Activated CD4-positive, alpha-beta T cell treated with anti-CD3 and anti-CD28 coated beads, Interleukin-2, Interleukin-4, amounts not matched to agents 100 ng/mL and 50 ng/mL, durations not matched to agents 16 hours and 8 hours (primary cell): ENCODE data around the gene ASIC4.

Source experiments
- DNase-seq: peaks from one replicate; pipeline ENCODE4 v3.0.0-alpha.2; 2020; ENCODE audit warnings: low spot score

ASIC4 gene

GRCh38 chr2:219533930-219534661 lies 19.8 kb downstream of the ASIC4 start:
- no peak for DNase-seq

GRCh38 chr2:219536425-219536824 lies 22.1 kb downstream of the ASIC4 start:
- no peak for DNase-seq

GRCh38 chr2:219536967-219537366 lies 22.7 kb downstream of the ASIC4 start:
- no peak for DNase-seq

GRCh38 chr2:219537657-219538488 lies 23.6 kb downstream of the ASIC4 start:
- DNase-seq: no peak

GRCh38 chr2:219538504-219538951 lies 24.2 kb downstream of the ASIC4 start:
- DNase-seq: no peak

- DNase-seq: no peak
Observed at GRCh38 chr2:219538956-219539788, 24.9 kb downstream of the ASIC4 start.

- DNase-seq: no peak
Observed at GRCh38 chr2:219539926-219540678, 25.8 kb downstream of the ASIC4 start.

GRCh38 chr2:219540784-219541504 lies 26.7 kb downstream of the ASIC4 start:
- no peak for DNase-seq

GRCh38 chr2:219541611-219542180 lies 27.4 kb downstream of the ASIC4 start:
- peak; percentile 91 for DNase-seq

- peak; percentile 34 for DNase-seq
Observed at GRCh38 chr2:219542931-219543595, 28.8 kb downstream of the ASIC4 start.

GRCh38 chr2:219543596-219544358 lies 29.5 kb downstream of the ASIC4 start, which contains the start of the genes CHPF and TMEM198:
TSS of gene CHPF (minus strand) at chr2:219543809. CDS start at chr2:219543538, 271 bp downstream.
TSS of gene TMEM198 (plus strand) at chr2:219544028. CDS start at chr2:219544728, 700 bp downstream.
- peak; percentile 96 for DNase-seq

- no peak for DNase-seq
Observed at GRCh38 chr2:219544567-219544966, 30.3 kb downstream of the ASIC4 start.

GRCh38 chr2:219545295-219545942 lies 31.1 kb downstream of the ASIC4 start:
- no peak for DNase-seq

- no peak for DNase-seq
Observed at GRCh38 chr2:219545943-219546352, 31.7 kb downstream of the ASIC4 start.

- no peak for DNase-seq
Observed at GRCh38 chr2:219547621-219548020, 33.3 kb downstream of the ASIC4 start.

GRCh38 chr2:219548990-219549389 lies 34.7 kb downstream of the ASIC4 start:
- no peak for DNase-seq

GRCh38 chr2:219549619-219550018 lies 35.3 kb downstream of the ASIC4 start:
- DNase-seq: no peak
